Kidney epithelial cell (primary cell): Measurements from ENCODE around the gene ZG16. TPM values are rescaled to one million over a fixed set of nuclear protein-coding genes. Genes with fewer than 3 reads are reported as not detected.

ENCODE experiments used
- DNase-seq: peaks from one replicate; pipeline ENCODE4 v3.0.0-alpha.2; 2010; ENCODE audit warnings: low read depth
- H3K27me3 ChIP-seq: 2 replicates; pipeline ENCODE4 v1.6.0; 2011; ENCODE audit warnings: low read length; ENCODE audit not compliant: control insufficient read depth, insufficient read depth
- H3K36me3 ChIP-seq: 2 replicates; pipeline ENCODE4 v1.5.1; 2011; ENCODE audit warnings: low read length; ENCODE audit not compliant: control insufficient read depth, insufficient read depth
- H3K4me3 ChIP-seq: 2 replicates; pipeline ENCODE4 v1.5.1; 2011; ENCODE audit warnings: low read depth, mild to moderate bottlenecking, control low read depth, low read length
- total RNA-seq: library from RNA; depleted of rRNA; stranded (reverse); fragments of >200 nt; gene quantifications from 2 replicates; pipeline ENCODE4 v1.2.3, GENCODE V29; 2015
- TF ChIP-seq, protein P1 (sequence below): IDR thresholded peaks from 2 replicates; pipeline ENCODE4 v1.5.1; 2011; ENCODE audit warnings: mild to moderate bottlenecking, moderate library complexity, low read length, control low read depth, inconsistent platforms; ENCODE audit not compliant: insufficient read depth, poor library complexity, severe bottlenecking

Gene ZG16
- total RNA-seq, 1 donor from 2014 or later, result not detected

DNA sequence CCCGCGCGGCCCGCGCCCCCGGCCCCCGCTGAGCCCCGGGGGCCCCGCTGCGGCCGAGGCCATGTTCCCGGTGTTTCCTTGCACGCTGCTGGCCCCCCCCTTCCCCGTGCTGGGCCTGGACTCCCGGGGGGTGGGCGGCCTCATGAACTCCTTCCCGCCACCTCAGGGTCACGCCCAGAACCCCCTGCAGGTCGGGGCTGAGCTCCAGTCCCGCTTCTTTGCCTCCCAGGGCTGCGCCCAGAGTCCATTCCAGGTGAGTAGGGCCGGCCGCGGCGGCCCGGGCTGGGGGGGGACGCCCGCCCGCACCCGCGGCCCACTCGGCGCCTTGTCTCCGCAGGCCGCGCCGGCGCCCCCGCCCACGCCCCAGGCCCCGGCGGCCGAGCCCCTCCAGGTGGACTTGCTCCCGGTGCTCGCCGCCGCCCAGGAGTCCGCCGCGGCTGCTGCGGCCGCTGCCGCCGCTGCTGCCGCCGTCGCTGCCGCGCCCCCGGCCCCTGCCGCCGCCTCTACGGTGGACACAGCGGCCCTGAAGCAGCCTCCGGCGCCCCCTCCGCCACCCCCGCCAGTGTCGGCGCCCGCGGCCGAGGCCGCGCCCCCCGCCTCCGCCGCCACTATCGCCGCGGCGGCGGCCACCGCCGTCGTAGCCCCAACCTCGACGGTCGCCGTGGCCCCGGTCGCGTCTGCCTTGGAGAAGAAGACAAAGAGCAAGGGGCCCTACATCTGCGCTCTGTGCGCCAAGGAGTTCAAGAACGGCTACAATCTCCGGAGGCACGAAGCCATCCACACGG, 28.8 kb downstream of the ZG16 start:
- DNase-seq, result no peak
- TF ChIP-seq, protein P1, sequence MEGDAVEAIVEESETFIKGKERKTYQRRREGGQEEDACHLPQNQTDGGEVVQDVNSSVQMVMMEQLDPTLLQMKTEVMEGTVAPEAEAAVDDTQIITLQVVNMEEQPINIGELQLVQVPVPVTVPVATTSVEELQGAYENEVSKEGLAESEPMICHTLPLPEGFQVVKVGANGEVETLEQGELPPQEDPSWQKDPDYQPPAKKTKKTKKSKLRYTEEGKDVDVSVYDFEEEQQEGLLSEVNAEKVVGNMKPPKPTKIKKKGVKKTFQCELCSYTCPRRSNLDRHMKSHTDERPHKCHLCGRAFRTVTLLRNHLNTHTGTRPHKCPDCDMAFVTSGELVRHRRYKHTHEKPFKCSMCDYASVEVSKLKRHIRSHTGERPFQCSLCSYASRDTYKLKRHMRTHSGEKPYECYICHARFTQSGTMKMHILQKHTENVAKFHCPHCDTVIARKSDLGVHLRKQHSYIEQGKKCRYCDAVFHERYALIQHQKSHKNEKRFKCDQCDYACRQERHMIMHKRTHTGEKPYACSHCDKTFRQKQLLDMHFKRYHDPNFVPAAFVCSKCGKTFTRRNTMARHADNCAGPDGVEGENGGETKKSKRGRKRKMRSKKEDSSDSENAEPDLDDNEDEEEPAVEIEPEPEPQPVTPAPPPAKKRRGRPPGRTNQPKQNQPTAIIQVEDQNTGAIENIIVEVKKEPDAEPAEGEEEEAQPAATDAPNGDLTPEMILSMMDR, result no peak
- Histone ChIP-seq H3K27me3 (no peaks in the 10 kb centered on the region), H3K36me3 (peaks cover 5% of the 10 kb centered on the region), H3K4me3 (peak overlapping the region; percentile 66)

DNA sequence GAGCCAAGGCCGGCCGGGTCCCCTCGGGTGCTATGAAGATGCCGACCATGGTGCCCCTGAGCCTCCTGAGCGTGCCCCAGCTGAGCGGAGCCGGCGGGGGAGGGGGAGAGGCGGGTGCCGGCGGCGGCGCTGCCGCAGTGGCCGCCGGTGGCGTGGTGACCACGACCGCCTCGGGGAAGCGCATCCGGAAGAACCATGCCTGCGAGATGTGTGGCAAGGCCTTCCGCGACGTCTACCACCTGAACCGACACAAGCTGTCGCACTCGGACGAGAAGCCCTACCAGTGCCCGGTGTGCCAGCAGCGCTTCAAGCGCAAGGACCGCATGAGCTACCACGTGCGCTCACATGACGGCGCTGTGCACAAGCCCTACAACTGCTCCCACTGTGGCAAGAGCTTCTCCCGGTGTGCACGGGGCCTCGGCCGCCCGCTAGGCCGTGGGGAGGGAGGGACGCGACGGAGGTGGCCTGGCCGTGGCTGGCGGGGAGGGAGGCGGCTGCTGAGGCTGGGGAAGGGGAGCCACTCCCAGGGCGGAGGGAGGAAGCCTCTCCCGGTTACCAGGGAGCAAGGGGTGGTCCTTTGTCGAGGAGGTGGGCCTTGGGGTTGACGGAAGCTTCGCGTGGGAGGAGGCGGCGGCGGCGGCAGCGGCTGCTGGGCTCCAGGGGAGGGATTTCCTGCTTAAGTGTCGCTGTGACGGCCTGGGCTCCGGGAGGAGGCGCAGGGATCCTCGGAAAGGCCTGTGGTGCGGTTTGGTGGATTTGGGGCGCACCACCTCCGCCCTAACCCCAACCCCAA, 29.6 kb downstream of the ZG16 start:
- DNase-seq, result no peak
- TF ChIP-seq, protein P1, result peak; percentile 50
- H3K36me3 ChIP-seq, result peaks cover 5% of the 10 kb centered on the region
- peak overlapping the region; percentile 66 for H3K4me3 ChIP-seq
- H3K27me3 ChIP-seq, result no peaks in the 10 kb centered on the region

DNA sequence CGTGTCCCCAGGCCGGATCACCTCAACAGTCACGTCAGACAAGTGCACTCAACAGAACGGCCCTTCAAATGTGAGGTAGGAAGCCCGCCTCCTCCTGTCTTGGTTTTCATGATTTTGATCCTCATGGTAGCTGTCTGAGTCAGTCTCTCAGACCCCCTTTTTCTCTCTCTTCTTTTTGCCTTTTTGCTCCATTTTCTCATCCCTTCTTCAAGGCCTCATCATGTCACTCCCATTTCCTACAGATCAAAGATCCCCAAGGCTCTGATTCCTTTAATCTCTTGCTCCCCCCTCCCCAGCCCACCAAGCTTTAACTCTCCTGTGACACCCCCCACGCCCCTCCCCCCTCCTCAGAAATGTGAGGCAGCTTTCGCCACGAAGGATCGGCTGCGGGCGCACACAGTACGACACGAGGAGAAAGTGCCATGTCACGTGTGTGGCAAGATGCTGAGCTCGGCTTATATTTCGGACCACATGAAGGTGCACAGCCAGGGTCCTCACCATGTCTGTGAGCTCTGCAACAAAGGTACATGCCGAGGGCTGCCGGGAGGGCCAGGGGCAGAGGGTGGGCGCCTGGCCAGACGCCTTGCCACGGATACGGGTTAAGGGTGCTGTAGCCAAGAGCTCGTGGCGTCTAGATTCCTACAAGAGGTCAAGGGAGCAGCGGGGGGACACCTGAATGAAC, 30.3 kb downstream of the ZG16 start:
- peak overlapping the region; percentile 66 for H3K4me3 ChIP-seq
- H3K36me3 ChIP-seq, result peaks cover 5% of the 10 kb centered on the region
- TF ChIP-seq, protein P1, result no peak
- DNase-seq, result no peak
- H3K27me3 ChIP-seq, result no peaks in the 10 kb centered on the region

DNA sequence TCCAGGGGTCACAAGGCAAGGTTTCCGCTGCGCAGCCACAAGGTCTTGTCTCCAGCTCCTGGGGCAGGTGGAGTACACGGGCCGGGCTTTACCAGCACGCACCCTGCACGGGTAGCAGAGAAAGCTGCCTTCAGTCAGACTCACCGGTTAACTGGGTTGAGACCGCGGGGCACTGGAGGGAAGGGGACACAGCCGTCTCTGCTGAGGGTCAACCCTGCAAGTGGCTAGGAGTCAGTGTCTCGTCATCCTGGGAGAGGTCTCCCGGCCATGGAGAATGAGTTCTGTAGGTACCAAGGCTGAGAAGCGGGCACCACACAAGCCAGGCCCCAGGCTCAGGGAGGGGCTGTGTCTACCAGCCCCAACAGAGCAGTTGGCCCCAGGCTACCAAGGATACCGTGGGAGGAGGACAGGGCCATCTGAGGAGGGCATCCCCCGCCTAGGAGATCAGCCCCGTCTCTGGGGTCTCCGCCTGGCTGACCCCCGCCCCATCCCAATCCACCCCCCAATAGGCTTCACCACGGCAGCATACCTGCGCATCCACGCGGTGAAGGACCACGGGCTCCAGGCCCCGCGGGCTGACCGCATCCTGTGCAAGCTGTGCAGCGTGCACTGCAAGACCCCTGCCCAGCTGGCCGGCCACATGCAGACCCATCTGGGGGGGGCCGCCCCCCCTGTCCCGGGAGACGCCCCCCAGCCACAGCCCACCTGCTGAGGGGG, 31.1 kb downstream of the ZG16 start:
- TF ChIP-seq, protein P1, result no peak
- no peaks in the 10 kb centered on the region for H3K27me3 ChIP-seq
- peaks cover 5% of the 10 kb centered on the region for H3K36me3 ChIP-seq
- no peak for DNase-seq
- H3K4me3 ChIP-seq, result no peak overlapping the region

DNA sequence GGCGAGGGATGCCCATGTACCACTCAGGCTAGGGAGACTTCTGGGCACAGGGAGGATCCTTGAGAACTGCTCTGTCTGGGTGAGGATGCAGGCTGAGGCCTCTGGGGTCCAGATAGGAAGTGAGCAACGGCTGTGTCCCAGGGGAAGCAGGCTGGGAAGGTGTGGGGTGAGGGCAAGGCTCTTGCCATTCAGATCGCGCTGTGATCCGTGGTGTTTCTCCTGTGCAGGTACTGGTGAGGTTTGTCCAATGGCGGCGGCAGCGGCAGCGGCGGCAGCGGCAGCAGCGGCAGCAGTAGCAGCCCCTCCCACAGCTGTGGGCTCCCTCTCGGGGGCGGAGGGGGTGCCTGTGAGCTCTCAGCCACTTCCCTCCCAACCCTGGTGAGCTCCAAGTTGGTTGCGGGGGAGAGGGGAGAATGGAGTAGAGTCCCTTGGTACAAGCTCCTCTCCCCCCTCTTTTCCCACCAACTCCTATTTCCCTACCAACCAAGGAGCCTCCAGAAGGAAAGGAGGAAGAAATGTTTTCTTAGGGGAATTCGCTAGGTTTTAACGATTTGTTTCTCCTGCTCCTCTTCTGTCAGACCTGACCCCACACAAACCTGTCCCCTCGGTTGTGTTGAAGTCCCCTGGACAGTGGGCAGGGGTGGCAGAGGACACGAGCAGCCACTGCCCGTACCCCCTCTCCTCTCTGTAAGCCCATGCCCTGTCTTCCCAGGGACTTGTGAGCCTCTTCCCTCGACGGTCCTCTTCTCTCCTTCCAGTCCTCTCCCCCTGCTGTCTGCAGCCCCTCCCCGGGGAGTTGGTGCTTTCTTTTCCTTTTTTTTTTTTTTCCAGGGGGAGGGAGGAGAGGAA, 32.0 kb downstream of the ZG16 start:
- H3K27me3 ChIP-seq, result no peaks in the 10 kb centered on the region
- H3K4me3 ChIP-seq, result no peak overlapping the region
- TF ChIP-seq, protein P1, result no peak
- DNase-seq, result no peak
- peaks cover 5% of the 10 kb centered on the region for H3K36me3 ChIP-seq
